ENCODE measurements around the gene STYX.

GRCh38 chr14:52801014-52801712 is 71.2 kb downstream of the STYX start:
- TF ChIP-seq CTCF (conservative IDR thresholded peaks at IDR 0.05 in 1 of 2, IDR thresholded peaks at IDR 0.05 in 1 of 2; ENCODE audit: extremely low read depth in 1 of 2, insufficient read depth in 1 of 2, low read depth in 1 of 2, low read length in 2 of 2) (no peak), EZH2 (IDR thresholded peaks at IDR 0.05; ENCODE audit: borderline replicate concordance, low read length) (no peak)

Measured in mammary epithelial cell (primary cell).